Activated CD8-positive, alpha-beta T cell treated with anti-CD3 and anti-CD28 coated beads, Interleukin-2, amount 10 ng/mL, durations not matched to agents 7 days and 5 days (primary cell): ENCODE data around the gene ZNF630. TPM values are rescaled to one million over a fixed set of nuclear protein-coding genes. Genes with fewer than 3 reads are reported as not detected.
"Not testable (repeated sequence)": the region's sequence is repeated elsewhere in the genome, so short reads cannot be mapped to it uniquely, and the experiment has no call there.

Experiments used
- ATAC-seq: fragments of 150-1000 bp; cut with Tn5 transposase; one replicate; pipeline ENCODE4 v1.10.0; 2021; ENCODE audit warnings: moderate library complexity
- CTCF ChIA-PET: fragments of 350-600 bp; sonication (Branson Sonifier 250); formaldehyde crosslinking; loops from one replicate; lab custom pipeline; 2021; ENCODE audit warnings: antibody characterized with exemption; lab: Charles Lee
- POLR2A ChIA-PET: fragments of 350-600 bp; sonication (Branson Sonifier 250); formaldehyde crosslinking; loops from one replicate; lab custom pipeline; 2021; ENCODE audit warnings: antibody characterized with exemption; lab: Charles Lee
- DNase-seq: peaks from one replicate; pipeline ENCODE4 v3.0.0-alpha.2; 2020
- H3K27ac Mint-ChIP-seq: one replicate; pipeline ENCODE4 v1.8.0; 2021; ENCODE audit warnings: mild to moderate bottlenecking, mixed read lengths
- H3K27me3 Mint-ChIP-seq: one replicate; pipeline ENCODE4 v1.8.0; 2021; ENCODE audit warnings: low read depth, mixed read lengths
- H3K36me3 Mint-ChIP-seq: one replicate; pipeline ENCODE4 v1.8.0; 2021; ENCODE audit warnings: low read depth, mixed read lengths
- H3K4me1 Mint-ChIP-seq: one replicate; pipeline ENCODE4 v1.8.0; 2021; ENCODE audit warnings: low read depth, mixed read lengths
- H3K4me3 Mint-ChIP-seq: one replicate; pipeline ENCODE4 v1.8.0; 2021; ENCODE audit warnings: mild to moderate bottlenecking, mixed read lengths
- H3K9me3 Mint-ChIP-seq: one replicate; pipeline ENCODE4 v1.8.0; 2022; ENCODE audit warnings: mixed read lengths; ENCODE audit not compliant: insufficient read depth
- total RNA-seq, 2 experiments: library from RNA; stranded (reverse); gene quantifications; one replicate each; pipeline ENCODE4 v1.2.3, GENCODE V29; 2021

The ZNF630 gene
- total RNA-seq, 2 experiments from 2014 or later = 0.99 to 1.6 TPM

- Mint-ChIP-seq H3K36me3 (peaks cover 5% of the 10 kb centered on the region), H3K27ac (no peak overlapping the region), H3K9me3 (no peaks in the 10 kb centered on the region), H3K27me3 (no peaks in the 10 kb centered on the region), H3K4me3 (no peak overlapping the region), H3K4me1 (peaks cover 20% of the 10 kb centered on the region)
- ChIA-PET CTCF (interaction anchor here (1.5 kb wide), 1 partner anchor 15 kb away, joined by 3 read pairs; no protein-coding TSS in a partner anchor), POLR2A (no interaction called here)
- ATAC-seq = no peak
- no peak for DNase-seq
Observed at GRCh38 chrX:48068096-48068887, 3.1 kb downstream of the ZNF630 start.

- Mint-ChIP-seq H3K9me3 (peaks cover 19% of the 10 kb centered on the region), H3K27me3 (no peaks in the 10 kb centered on the region), H3K4me1 (peaks cover 4% of the 10 kb centered on the region), H3K4me3 (no peak overlapping the region), H3K36me3 (peaks cover 27% of the 10 kb centered on the region), H3K27ac (no peak overlapping the region)
- ATAC-seq (no peak), DNase-seq (no peak)
- CTCF ChIA-PET = no interaction called here
- POLR2A ChIA-PET = no interaction called here
Observed at GRCh38 chrX:48064261-48064660, 7.2 kb downstream of the ZNF630 start.

GRCh38 chrX:48059296-48059639 is 12.2 kb downstream of the ZNF630 start:
- H3K9me3 Mint-ChIP-seq = peaks cover 27% of the 10 kb centered on the region
- POLR2A ChIA-PET = no interaction called here
- no peaks in the 10 kb centered on the region for H3K27me3 Mint-ChIP-seq
- DNase-seq (no peak), ATAC-seq (no peak)
- H3K27ac Mint-ChIP-seq = no peak overlapping the region
- no peak overlapping the region for H3K4me3 Mint-ChIP-seq
- peaks cover 5% of the 10 kb centered on the region for H3K4me1 Mint-ChIP-seq
- peaks cover 38% of the 10 kb centered on the region for H3K36me3 Mint-ChIP-seq
- CTCF ChIA-PET = no interaction called here

GRCh38 chrX:48058621-48059295 is 12.7 kb downstream of the ZNF630 start:
- CTCF ChIA-PET = no interaction called here
- Mint-ChIP-seq H3K36me3 (peaks cover 38% of the 10 kb centered on the region), H3K4me1 (peaks cover 5% of the 10 kb centered on the region), H3K27ac (no peak overlapping the region), H3K27me3 (no peaks in the 10 kb centered on the region), H3K4me3 (no peak overlapping the region), H3K9me3 (peaks cover 27% of the 10 kb centered on the region)
- DNase-seq = no peak
- POLR2A ChIA-PET = no interaction called here
- no peak for ATAC-seq

GRCh38 chrX:48046846-48047245 is 24.6 kb downstream of the ZNF630 start:
- Mint-ChIP-seq H3K4me1 (no peaks in the 10 kb centered on the region), H3K4me3 (no peak overlapping the region), H3K27me3 (no peaks in the 10 kb centered on the region), H3K27ac (no peak overlapping the region), H3K9me3 (no peaks in the 10 kb centered on the region), H3K36me3 (no peaks in the 10 kb centered on the region)
- ChIA-PET POLR2A (no interaction called here), CTCF (no interaction called here)
- no peak for DNase-seq
- ATAC-seq = no peak

- POLR2A ChIA-PET = no interaction called here
- Mint-ChIP-seq H3K36me3 (no peaks in the 10 kb centered on the region), H3K4me1 (no peaks in the 10 kb centered on the region), H3K9me3 (no peaks in the 10 kb centered on the region), H3K27ac (no peak overlapping the region), H3K4me3 (no peak overlapping the region), H3K27me3 (no peaks in the 10 kb centered on the region)
- DNase-seq (no peak), ATAC-seq (no peak)
- CTCF ChIA-PET = no interaction called here
Observed at GRCh38 chrX:48045410-48046311, 25.8 kb downstream of the ZNF630 start.

GRCh38 chrX:48043056-48043455 is 28.4 kb downstream of the ZNF630 start:
- H3K27me3 Mint-ChIP-seq = no peaks in the 10 kb centered on the region
- DNase-seq (no peak), ATAC-seq (no peak)
- ChIA-PET POLR2A (no interaction called here), CTCF (no interaction called here)
- H3K36me3 Mint-ChIP-seq = no peaks in the 10 kb centered on the region
- H3K9me3 Mint-ChIP-seq = no peaks in the 10 kb centered on the region
- no peak overlapping the region for H3K27ac Mint-ChIP-seq
- H3K4me3 Mint-ChIP-seq = no peak overlapping the region
- no peaks in the 10 kb centered on the region for H3K4me1 Mint-ChIP-seq

- H3K27me3 Mint-ChIP-seq = no peaks in the 10 kb centered on the region
- no peaks in the 10 kb centered on the region for H3K4me1 Mint-ChIP-seq
- ChIA-PET CTCF (no interaction called here), POLR2A (no interaction called here)
- no peak overlapping the region for H3K4me3 Mint-ChIP-seq
- DNase-seq (no peak), ATAC-seq (no peak)
- no peak overlapping the region for H3K27ac Mint-ChIP-seq
- no peaks in the 10 kb centered on the region for H3K9me3 Mint-ChIP-seq
- no peaks in the 10 kb centered on the region for H3K36me3 Mint-ChIP-seq
Observed at GRCh38 chrX:48035891-48036290, 35.5 kb downstream of the ZNF630 start.

GRCh38 chrX:48030641-48031173 is 40.7 kb downstream of the ZNF630 start:
- H3K4me1 Mint-ChIP-seq, ATAC-seq, POLR2A ChIA-PET, H3K27me3 Mint-ChIP-seq, H3K27ac Mint-ChIP-seq, H3K9me3 Mint-ChIP-seq, CTCF ChIA-PET, DNase-seq, H3K4me3 Mint-ChIP-seq, H3K36me3 Mint-ChIP-seq: not testable (repeated sequence)

- Mint-ChIP-seq H3K27ac (no peak overlapping the region), H3K4me3 (no peak overlapping the region), H3K9me3 (no peaks in the 10 kb centered on the region), H3K27me3 (no peaks in the 10 kb centered on the region), H3K36me3 (no peaks in the 10 kb centered on the region), H3K4me1 (peaks cover 9% of the 10 kb centered on the region)
- ATAC-seq = no peak
- POLR2A ChIA-PET = no interaction called here
- CTCF ChIA-PET = interaction anchor here (1.1 kb wide), 1 partner anchor 9 kb away, joined by 3 read pairs; no protein-coding TSS in a partner anchor
- no peak for DNase-seq
Observed at GRCh38 chrX:48030237-48030636, 41.2 kb downstream of the ZNF630 start.

- POLR2A ChIA-PET = no interaction called here
- Mint-ChIP-seq H3K9me3 (no peaks in the 10 kb centered on the region), H3K36me3 (no peaks in the 10 kb centered on the region), H3K27me3 (no peaks in the 10 kb centered on the region), H3K4me1 (peaks cover 10% of the 10 kb centered on the region), H3K4me3 (no peak overlapping the region), H3K27ac (no peak overlapping the region)
- CTCF ChIA-PET = interaction anchor here (1.8 to 3.8 kb wide), 4 partner anchors 174 to 198 kb away, joined by 13 to 20 read pairs (median 18); partner anchors contain the start of gene ZNF81
- DNase-seq (no peak), ATAC-seq (no peak)
Observed at GRCh38 chrX:48028091-48028490, 43.3 kb downstream of the ZNF630 start.
